Activated CD4-positive, alpha-beta T cell treated with anti-CD3 and anti-CD28 coated beads for 1 hour (primary cell): ENCODE data around the gene SMIM20.

ENCODE experiments used
- DNase-seq: peaks from one replicate; pipeline ENCODE4 v3.0.0-alpha.2; 2020

Gene SMIM20

DNA sequence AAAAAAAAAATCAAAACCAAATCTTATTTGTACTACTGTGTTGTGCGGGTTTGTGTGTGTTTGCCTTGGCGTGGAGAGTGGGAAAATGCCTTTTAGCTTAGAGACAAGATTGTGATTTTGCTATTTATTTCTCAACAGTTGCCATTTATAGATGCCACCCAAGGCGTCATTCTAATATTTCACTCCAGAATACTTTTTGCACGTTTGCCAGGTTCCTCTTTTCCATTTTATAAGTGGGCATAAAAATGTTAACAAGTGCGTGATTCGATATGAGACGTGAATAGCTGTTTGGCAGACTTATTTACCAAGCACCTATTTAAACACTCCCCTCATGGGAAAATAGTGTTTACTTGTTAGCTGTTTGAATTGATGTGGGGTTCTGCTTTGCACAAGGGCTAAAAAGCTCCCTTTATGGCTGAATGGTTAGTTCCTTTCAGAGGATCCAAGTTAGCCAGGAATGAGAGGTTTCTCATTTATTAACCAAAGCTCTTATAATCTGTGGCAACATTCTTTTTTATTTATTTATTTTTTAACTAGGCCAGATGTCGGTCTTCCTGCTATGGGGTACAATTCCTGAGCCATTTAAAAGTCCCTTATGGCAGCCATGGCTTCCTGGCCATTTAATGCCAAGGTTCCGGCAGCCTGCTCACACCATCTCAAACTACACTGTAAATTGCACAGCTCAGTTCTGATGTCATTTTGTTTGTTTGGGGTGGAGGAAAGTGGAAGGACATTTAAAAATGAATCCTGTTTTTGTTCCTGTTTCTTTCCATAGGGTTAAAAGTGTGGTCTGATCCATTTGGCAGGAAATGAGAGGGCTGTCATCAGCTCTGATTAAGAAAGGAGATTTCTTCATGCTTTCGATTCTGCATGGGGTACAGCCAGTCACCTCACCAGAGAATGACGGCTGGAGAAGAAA lies 14.6 kb downstream of the SMIM20 start:
- DNase-seq: no peak

DNA sequence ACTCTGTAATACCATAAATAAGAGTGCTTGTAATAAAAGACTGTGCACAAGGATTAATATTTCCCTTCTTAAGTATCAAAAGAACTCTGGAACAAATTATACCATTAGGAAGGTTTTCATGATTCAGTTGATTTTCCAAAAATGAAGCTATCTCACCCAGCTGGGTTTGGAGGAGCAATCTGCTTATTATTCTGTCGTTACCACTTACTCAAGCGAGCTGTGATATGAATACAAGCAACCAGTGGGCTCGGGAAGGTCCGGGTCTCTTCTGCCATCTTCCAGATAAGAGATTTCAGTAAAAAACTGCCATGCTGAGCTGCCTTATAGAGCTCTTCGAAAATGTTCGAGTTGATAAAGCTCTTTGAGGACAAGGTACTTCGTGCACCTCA lies 15.3 kb downstream of the SMIM20 start:
- no peak for DNase-seq

DNA sequence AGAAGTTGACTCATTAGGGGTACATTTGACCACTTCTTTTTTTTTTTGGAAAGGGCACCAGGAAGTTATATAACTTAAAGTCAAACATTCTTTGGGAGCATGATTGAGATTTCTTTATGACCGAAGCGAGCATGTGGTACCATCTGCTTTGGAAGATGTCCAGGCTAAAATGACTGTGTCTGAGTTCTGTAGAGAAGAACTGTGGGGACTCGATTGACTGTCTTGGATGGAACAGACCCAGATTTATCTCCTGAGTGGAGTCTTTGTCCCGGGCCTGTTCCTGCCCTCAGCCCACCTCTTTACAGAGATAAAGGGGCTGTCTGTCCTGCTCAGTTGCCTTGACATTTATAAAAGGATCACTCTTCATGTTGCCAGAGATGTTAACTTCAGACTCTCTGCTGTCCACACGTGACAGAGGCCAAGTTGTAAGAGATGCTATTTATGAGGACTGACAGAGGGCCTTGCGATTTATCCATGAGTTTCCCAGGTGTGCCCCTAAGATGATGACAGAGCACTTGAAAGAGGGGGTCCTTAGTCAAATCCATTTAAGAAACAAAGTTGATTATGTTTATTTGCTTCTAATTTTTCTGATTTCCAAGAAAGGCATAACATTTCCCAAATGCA lies 16.8 kb downstream of the SMIM20 start:
- DNase-seq: no peak

DNA sequence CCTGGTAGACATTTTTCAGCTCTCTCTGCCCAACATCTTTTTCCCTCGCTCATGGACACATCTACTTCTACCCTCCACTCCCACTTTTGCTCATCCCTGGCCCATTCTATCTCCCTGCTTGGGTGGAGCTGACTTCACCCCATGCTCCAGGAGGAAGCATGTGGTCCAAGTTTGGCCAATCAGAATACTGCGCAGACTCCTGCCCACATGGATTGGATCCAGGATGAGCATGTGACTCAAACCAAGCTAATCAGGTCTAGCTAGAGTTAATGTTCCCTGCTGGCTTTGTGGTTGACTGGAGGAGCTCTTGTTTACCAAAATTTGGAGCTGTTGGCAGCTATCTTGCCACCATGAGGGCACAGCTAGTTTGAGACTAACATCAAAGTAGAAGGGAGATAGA lies 22.7 kb downstream of the SMIM20 start:
- no peak for DNase-seq

DNA sequence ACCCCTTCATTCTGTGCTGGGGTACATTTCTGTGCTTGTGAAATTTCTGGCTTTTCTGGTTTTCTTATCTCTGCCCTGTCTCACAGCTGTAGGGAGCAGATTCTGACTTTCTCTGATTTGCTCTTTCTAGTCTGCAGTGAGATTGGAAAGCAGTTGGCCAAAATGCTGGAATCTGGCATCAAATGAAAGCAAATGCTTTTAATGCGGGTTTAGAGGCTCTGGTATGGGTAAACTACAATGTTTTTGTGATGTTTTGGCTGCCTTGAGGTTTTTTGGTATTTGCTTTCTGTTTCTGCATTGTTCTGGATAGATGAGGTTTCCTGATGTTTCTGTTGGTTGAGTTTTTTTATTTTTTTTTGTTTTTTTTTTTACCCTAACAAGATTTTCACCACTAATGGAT lies 23.8 kb downstream of the SMIM20 start:
- no peak for DNase-seq

DNA sequence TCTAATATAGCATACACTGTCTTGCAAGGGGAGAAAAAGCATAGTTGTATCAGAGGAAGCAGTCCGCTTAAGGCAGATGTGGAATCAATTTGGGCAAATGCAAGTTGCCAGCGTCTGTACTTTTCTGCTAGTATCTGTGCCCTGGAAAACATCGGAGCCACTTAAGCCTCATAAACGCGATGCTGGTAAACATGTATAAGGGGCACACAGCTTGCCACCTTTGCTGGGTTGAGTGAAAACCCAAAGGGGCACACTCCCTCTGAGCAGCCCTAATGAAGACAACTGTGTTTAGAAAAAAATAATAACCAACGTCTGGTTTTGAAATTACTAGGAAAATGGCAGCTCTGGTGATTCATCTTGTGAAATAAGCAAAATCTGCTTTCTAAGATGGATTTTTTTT lies 24.3 kb downstream of the SMIM20 start:
- DNase-seq: no peak

DNA sequence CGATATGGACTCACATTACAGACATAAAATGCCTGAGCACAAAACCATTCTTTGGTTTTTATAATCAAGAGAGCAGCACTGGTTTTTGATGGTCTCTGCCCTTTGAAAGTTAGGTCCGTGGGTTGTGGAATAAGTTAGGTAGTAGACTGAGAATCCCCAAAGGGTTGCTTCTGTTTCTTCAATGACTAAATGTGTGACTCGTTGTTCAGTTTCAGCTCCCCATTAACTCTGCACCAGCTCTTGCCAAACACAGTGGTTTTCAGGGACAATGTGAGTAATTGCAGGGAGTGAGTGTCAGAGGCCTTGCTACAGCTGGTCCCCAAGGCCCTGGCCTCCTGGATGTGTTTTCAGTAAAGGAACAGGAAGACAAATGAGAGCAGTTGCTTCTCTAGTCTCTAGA lies 24.8 kb downstream of the SMIM20 start:
- DNase-seq: no peak

DNA sequence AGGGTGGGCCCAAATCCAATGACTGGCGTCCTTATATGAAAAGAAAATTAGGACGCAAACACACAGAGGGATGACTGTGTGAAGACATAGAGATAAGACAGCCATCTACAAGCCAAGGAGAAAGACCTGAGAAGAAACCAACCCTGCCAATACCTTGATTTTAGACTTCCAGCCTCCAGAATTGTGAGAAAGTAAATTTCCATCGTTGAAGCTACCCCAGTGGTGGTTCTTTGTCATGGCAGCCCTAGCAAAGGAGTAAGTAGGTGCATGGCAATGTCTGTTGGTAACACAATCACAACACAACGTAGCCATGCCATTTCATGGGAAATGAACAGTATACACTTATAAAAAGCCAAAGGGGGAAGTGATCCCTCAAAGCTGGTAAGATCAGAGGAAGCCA lies 25.3 kb downstream of the SMIM20 start:
- no peak for DNase-seq

DNA sequence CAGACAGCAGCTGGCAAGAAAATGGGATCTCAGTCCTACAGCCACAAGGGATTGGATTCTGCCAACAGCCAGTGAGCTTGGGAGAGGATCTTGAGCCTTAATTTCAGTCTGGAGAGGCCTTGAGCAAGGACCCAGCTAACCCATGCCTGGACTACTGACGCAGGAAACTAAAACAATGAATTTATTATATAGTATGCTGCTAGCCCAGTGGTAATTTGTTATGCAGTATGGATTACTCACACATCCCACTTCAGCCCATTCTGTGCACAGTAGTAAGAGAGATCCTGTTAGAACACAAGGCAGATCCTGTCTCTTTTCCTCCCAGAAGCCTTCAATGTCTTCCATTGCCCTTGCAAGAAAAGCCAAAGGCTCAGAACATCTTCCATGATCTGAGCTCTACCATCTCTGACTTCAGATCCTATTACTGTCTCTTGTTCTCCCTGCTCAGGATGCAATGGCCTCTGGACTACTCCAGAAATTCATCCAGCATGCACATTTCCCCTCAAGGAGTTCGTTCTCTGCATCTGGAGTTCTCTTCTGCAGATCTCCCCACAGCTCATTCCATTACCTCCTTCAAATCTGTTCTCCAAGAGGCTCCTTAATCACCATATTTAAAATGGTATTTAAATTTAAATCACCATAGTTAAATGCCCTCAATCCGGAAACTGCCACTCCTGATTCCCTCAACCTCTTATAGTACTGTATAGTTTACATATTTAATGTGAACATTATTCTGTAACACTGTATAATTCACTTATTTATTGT lies 27.6 kb downstream of the SMIM20 start:
- no peak for DNase-seq

DNA sequence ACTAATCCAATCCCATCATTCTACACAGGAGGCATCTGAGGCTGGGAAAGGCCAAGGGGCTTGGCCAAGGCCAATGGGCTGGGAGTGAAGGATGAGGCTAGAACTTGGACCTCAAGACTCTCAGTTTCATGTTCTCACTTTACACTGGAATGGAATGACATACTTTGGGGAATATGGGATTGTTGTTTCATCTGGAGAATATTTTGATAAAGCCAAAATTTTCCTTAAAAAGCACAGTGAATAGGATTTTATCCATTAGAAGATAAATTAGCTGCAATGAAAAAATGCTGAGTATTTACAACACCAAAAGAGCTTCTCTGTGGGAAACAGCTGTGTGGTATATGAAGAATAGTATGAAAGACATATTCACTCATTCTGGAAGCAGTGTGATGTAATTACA lies 29.3 kb downstream of the SMIM20 start:
- DNase-seq: no peak

DNA sequence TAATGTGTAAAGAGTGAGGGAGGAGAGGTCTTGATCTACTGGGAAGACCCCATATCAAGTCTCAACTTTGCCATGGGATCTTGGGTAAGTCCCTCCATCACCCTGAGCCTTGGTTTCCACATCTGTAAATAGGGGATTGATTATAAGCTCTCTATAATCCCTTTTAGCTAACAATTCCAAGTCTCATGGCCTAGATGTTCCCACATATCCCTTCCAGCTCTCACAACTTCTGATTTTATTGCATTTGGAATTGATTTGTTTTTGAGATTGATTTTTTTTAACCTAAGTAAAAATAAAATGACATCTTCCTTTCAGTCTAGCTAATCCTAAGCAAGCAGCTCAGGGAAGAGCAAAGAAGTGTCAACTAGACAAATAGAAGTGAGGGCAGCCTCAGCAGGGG lies 29.8 kb downstream of the SMIM20 start:
- no peak for DNase-seq

DNA sequence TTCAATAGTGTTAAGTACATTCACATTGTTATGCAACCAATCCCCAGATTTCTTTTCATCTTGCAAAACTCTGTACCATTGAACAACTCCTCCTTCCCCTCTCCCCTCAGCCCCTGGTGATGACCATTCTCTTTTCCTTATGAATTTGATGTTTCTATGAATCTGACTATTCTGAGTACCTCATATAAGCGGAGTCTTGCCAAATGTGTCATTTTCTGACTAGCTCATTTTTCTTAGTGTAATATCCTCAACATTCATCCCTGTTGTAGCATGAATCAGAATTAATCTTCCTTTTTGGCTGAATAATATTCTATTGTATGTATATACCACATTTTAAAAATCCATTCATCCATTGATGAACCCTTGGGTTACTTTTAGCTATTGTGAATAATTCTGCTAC lies 34.0 kb downstream of the SMIM20 start:
- DNase-seq: no peak

DNA sequence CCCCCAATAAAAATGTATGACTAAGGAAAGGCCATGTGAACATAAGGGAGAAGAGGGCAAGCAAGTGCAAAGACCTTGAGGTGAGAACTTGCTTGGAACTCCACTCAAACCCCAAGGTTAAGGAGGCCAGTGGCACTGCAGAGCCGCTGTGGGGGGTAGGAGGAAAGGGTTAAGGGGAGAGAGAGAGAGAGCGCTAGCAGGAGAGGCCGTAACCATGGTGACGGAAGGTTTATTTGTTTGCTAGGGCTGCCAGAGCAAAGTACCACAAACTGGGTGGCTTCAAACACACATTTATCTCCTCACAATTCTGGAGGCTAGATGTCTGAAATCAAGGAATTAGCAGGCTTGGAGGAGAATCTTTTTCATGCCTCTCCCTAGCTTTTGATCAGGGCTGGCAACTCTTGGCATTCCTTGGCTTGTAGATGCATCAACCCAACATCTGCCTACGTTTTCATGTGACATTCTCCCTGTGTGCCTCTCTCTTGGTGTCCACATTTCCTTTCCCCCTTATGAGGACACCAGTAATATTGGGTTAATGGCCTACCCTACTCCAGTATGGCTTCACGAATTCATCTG lies 35.2 kb downstream of the SMIM20 start:
- no peak for DNase-seq

DNA sequence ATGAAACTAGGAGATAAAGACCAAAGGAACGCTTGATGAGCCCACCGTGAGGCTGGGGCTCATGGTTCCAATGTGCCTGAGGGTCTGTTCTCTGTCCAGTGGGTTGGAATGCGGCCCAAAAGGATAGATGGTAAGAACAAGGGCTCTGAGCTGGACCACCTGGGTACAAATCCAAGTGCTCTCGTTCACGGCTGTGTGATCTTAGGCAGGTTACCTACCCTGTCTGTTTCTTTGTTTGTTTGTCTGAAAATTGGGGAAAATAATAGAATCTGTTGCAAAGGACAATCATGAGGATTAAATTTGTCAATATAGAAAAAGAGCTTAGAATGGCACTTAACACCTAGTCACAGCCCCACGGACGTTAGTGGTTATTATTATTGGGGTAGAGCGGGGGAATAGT lies 36.0 kb downstream of the SMIM20 start:
- DNase-seq: no peak

DNA sequence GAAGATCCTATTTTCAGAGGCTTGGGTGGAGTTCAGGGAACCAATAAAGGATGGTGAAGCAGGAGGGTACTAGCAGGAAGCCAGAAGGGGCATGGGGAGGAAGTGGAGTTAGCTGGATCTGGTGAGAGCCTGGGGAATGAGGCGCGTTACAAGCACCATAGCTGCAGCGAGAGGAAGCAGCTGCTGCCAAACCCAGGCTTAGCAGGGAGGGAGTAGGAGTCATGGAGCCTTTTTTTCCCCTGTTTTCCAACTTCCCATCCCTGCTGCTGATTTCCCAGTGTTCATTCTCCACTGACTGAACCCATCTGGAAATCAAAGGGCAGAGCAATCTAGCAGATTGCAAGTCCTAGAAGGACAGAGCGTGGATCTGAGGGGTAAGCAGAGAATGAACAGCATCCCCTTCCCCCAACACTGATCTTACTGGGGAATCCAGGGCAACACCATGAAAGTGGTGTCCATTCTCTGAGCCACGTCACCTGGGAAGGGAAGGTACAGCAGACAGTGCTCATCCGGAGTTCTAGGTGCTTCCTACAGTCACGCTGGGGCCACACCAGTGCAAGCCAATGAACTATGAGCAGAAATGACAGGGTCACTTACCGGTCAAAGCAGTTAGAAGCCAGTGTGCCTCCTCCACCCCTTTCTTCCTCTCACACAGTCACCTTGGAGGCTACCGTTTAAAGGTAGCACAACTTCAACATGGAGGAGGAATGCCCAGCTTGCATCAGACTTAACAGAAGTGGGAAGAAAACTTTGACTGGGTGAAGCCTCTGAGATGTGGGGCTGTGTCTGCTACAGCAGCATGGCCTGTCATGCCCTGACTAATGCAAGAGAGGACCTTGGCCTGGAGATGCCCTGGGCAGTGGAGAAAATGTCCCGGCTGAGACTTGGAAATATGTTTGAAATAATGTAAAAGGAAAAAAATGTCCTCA lies 36.7 kb downstream of the SMIM20 start:
- DNase-seq: no peak

DNA sequence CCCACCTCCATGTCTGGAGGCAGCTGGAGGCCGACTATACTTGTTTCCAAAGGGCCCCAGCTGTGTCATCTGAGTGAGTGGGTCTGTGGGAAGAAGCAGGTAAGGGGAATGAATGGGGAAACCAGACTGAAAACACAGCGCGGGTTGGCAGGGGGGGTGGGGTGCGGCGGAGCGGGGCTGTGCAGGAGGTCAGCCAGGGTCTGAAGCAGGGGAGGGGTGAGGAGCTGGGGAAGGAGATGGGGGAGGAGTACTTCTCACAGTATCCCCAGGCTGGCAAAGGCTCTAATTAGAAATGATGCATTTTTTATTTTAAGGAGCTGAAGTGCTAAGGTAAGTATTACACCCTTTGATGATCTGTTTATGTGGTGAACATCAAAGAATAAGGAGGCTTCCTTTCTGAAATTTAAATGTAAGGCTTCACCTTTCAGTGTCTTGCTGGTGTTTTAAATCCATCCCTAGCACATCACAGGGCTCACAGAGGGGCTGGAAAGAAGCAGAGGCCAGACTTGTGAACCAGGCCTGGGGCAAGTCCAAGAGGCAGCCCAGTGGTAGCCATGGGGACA lies 37.5 kb downstream of the SMIM20 start:
- DNase-seq: no peak

DNA sequence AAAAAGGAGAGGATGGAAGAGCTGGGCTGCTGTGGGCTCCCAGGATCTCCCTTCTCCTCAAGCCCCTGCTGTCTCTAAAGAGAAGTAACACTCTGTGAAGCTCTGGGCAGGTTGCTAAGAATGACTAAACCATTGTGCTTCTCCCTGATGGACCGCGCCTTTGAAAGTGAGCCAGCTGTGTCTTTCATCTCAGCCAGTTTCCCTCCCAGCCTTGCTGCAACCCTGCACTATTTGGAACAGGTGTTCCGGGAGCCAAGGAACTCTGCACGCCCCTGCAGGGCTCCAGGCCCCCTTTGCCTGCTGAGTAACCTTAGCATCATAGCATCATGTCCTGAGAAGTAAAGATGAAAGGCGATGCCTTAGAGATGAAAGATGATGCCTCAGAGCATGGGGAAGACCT lies 39.7 kb downstream of the SMIM20 start:
- DNase-seq: no peak

DNA sequence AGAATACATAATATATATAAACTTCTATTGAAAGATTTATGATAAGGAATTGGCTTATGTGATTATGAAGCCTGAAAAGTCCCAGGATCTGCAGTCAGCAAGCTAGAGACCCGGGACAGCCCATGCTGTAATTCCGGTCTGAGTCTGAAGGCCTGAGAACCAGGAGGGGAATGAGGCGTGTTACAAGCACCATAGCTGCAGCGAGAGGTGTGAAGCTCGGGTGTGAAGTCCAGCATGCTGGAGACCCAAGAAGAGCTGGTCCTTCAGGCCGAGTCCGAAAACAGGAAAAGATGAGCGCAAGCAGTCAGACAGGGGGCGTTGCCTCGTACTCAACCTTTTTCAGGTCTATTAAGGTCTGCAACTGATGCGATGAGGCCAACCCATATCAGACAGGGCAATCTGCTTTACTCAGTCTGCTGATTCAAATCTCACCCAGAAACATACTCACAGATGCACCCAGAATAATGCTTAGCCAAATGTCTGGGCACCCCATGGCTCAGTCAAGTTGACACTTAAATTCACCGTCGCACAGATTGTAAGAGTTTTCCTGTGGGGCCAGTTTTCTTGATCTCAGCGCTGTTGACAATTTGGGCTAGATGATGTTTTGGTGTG lies 40.4 kb downstream of the SMIM20 start:
- no peak for DNase-seq

DNA sequence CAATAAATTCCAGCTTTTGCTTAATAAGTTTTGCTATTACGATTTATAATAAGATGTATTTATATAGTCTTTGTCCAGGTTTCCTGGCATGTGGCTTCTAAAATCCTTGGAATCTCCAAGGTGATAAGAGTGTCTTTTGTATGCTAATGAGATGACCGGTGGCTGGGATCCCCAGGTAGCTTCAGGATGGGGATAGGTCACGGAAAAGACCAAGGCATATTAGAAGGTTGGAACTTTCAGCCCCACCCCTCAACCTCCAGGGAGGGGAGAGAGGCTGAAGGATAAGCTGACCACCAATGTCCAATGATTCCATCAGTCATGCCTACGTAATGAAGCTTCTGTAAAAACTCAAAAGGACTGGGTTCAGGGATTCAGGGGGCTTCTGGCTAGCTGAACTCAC lies 41.7 kb downstream of the SMIM20 start:
- no peak for DNase-seq

DNA sequence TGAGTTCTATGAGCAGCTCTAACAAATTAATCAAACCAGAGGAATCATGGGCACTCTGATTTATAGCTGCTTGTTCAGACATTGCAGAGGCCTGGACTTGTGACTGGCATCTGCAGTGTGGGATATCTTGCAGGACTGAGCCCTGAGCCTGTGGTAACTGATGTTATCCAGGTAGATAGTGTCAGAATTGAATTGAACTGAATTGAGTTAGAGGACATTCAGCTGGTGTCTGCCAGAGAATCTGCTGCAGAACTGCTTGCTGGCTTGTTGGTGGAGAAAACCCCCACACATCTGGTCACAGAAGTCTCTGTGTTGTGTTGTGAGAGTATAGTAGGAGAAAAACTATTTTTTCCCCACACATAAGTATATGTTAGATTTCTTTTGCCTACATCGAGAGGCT lies 42.2 kb downstream of the SMIM20 start:
- no peak for DNase-seq

DNA sequence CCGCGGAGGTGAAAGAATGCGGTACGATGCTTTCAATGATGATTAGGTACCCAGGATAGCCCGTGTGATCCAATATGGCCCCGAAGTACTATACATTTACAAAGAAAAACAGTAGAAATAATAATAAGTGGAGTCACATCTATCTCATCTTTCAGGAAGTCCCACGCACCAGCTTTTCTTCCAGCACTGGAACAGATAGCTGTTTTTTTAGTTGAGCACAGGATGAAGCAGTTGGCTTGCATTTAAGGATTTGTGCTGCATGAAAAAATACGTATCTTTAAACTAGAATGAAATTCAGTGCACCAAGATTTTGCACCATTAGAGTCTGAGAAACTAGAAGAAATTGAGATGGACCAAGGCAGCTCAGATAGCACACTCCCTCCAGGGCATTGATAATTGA lies 44.1 kb downstream of the SMIM20 start:
- no peak for DNase-seq

DNA sequence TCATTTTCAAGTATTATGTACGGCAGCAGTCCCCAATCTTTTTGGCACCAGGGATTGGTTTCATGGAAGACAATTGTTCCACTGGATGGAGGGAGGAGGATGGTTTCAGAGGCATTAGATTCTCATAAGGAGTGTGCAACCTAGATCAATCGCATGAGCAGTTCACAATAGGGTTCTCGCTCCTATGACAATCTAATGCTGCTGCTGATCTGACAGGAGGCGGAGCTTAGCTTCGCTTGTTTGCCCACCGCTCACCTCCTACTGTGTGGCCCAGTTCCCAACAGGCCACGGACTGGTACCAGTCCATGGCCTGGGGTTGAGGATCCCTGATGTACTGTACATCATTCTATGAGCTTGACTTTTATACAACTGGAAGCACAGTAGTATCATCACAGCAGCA lies 48.4 kb downstream of the SMIM20 start:
- DNase-seq: no peak
